Neural cell (in vitro differentiated cells): ENCODE data around the gene DPYD.

Experiments
- EP300 ChIP-seq: fragments of 450-650 bp; conservative IDR thresholded peaks from 2 replicates; pipeline ENCODE4 v1.6.1; 2014; ENCODE audit warnings: antibody characterized with exemption, mild to moderate bottlenecking, moderate library complexity; ENCODE audit not compliant: poor library complexity, severe bottlenecking
- EZH2 ChIP-seq: fragments of 200-600, 300-800 bp; shearing (Covaris generic), sonication (generic); IDR thresholded peaks from 2 replicates; pipeline ENCODE4 v1.6.1; 2014; ENCODE audit warnings: antibody characterized with exemption, low read length, borderline replicate concordance, mild to moderate bottlenecking; ENCODE audit not compliant: insufficient read depth, poor library complexity, severe bottlenecking
- POLR2AphosphoS5 ChIP-seq: IDR thresholded peaks from 2 replicates; pipeline ENCODE4 v1.6.1; 2012
- RAD21 ChIP-seq: fragments of 450-650 bp; conservative IDR thresholded peaks from 2 replicates; pipeline ENCODE4 v1.6.1; 2014; ENCODE audit warnings: antibody characterized with exemption, mild to moderate bottlenecking, moderate library complexity
- TF ChIP-seq, protein P1 (sequence below): fragments of 450-650 bp; IDR thresholded peaks from 2 replicates; pipeline ENCODE4 v1.5.1; 2014; ENCODE audit warnings: antibody characterized with exemption, mild to moderate bottlenecking, moderate library complexity; ENCODE audit not compliant: poor library complexity, severe bottlenecking
- TF ChIP-seq, protein P2 (sequence below): IDR thresholded peaks from 2 replicates; pipeline ENCODE4 v1.6.1; 2012; ENCODE audit warnings: borderline replicate concordance

DNA sequence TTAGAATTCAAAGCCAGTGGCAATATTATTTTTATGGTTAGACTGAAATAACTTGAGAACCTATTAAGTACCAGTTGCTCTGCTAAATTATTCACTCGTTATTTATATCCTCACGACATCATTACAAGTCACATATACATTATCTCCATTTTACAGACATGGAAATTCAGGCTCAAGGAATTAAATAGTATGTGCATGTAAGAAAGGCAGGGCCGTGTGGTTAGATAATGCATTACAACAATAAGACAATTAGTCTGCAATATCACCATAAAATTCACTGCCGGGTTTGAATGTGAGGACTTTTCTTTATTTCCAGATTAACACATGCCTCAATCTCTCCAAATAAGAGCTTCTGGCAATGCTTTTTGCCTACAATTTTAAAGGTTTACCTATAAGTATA, 675.8 kb downstream of the DPYD start:
- TF ChIP-seq, protein P1, sequence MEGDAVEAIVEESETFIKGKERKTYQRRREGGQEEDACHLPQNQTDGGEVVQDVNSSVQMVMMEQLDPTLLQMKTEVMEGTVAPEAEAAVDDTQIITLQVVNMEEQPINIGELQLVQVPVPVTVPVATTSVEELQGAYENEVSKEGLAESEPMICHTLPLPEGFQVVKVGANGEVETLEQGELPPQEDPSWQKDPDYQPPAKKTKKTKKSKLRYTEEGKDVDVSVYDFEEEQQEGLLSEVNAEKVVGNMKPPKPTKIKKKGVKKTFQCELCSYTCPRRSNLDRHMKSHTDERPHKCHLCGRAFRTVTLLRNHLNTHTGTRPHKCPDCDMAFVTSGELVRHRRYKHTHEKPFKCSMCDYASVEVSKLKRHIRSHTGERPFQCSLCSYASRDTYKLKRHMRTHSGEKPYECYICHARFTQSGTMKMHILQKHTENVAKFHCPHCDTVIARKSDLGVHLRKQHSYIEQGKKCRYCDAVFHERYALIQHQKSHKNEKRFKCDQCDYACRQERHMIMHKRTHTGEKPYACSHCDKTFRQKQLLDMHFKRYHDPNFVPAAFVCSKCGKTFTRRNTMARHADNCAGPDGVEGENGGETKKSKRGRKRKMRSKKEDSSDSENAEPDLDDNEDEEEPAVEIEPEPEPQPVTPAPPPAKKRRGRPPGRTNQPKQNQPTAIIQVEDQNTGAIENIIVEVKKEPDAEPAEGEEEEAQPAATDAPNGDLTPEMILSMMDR = no peak
- no peak for TF ChIP-seq EP300
- TF ChIP-seq EZH2 = no peak
- no peak for TF ChIP-seq RAD21
- no peak for TF ChIP-seq POLR2AphosphoS5
- TF ChIP-seq, protein P2, sequence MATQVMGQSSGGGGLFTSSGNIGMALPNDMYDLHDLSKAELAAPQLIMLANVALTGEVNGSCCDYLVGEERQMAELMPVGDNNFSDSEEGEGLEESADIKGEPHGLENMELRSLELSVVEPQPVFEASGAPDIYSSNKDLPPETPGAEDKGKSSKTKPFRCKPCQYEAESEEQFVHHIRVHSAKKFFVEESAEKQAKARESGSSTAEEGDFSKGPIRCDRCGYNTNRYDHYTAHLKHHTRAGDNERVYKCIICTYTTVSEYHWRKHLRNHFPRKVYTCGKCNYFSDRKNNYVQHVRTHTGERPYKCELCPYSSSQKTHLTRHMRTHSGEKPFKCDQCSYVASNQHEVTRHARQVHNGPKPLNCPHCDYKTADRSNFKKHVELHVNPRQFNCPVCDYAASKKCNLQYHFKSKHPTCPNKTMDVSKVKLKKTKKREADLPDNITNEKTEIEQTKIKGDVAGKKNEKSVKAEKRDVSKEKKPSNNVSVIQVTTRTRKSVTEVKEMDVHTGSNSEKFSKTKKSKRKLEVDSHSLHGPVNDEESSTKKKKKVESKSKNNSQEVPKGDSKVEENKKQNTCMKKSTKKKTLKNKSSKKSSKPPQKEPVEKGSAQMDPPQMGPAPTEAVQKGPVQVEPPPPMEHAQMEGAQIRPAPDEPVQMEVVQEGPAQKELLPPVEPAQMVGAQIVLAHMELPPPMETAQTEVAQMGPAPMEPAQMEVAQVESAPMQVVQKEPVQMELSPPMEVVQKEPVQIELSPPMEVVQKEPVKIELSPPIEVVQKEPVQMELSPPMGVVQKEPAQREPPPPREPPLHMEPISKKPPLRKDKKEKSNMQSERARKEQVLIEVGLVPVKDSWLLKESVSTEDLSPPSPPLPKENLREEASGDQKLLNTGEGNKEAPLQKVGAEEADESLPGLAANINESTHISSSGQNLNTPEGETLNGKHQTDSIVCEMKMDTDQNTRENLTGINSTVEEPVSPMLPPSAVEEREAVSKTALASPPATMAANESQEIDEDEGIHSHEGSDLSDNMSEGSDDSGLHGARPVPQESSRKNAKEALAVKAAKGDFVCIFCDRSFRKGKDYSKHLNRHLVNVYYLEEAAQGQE = no peak
